DOHH2 (cell line): ENCODE measurements around the gene PRKN.

Experiments used
- CTCF ChIP-seq: fragments of 200-600 bp; sonication (generic); IDR thresholded peaks from one replicate; pipeline ENCODE4 v1.5.1; 2014; ENCODE audit warnings: antibody characterized with exemption, mild to moderate bottlenecking, low read depth, low read length; ENCODE audit not compliant: poor library complexity, severe bottlenecking
- EZH2phosphoT487 ChIP-seq: fragments of 200-600 bp; sonication (generic); IDR thresholded peaks from 2 replicates; pipeline ENCODE4 v1.6.1; 2017; ENCODE audit warnings: borderline replicate concordance, mild to moderate bottlenecking, antibody characterized with exemption, low read length, moderate library complexity, mixed read lengths

GRCh38 chr6:162373868-162374267, 353.7 kb downstream of the PRKN start:
- no peak for TF ChIP-seq CTCF
- no peak for TF ChIP-seq EZH2phosphoT487
